Measurements from ENCODE around the gene AP2A1. TPM values are rescaled to one million over a fixed set of nuclear protein-coding genes. Genes with fewer than 3 reads are reported as not detected.
A peak's percentile ranks its signal among the peaks of the same experiment; 100 is the strongest.

Gene AP2A1
- polyA plus RNA-seq, 4 donors = 34.7 to 58.8 (median 53.6) TPM

GRCh38 chr19:49767967-49768581 lies 1.3 kb downstream of the AP2A1 start:
- peak overlapping the region; percentile 78 to 92 (median 79) for H3K4me3 ChIP-seq (ENCODE audit: low read depth in 1 of 3, low read length in 3 of 3)
- 62 to 80% (median 77%) methylated on average over 12 of the region's 12 CpGs for WGBS, 3 donors
- DNase-seq (no peak), FAIRE-seq (no peak)
- peaks cover 0 to 16% (median 0%) of the 10 kb centered on the region in 3 donors for H3K36me3 ChIP-seq (ENCODE audit: control insufficient read depth in 3 of 3, insufficient read depth in 2 of 3, low read depth in 1 of 3, low read length in 3 of 3)
- H3K27me3 ChIP-seq (ENCODE audit: control insufficient read depth in 3 of 3, insufficient read depth in 3 of 3, low read length in 3 of 3) = no peaks in the 10 kb centered on the region
- peak overlapping the region in 1 of 3 donors; percentile 87 for H3K27ac ChIP-seq (ENCODE audit: low read depth in 1 of 3, low read length in 2 of 3)
- H3K9me3 ChIP-seq (ENCODE audit: control insufficient read depth in 2 of 2, insufficient read depth in 1 of 2, low read depth in 1 of 2, low read length in 1 of 2) = no peaks in the 10 kb centered on the region
- H3K4me1 ChIP-seq (ENCODE audit: control insufficient read depth in 3 of 3, insufficient read depth in 2 of 3, low read depth in 1 of 3, low read length in 2 of 3) = peaks cover 2 to 25% (median 5%) of the 10 kb centered on the region in 3 donors

GRCh38 chr19:49770529-49770928 lies 3.7 kb downstream of the AP2A1 start:
- Histone ChIP-seq H3K4me1 (ENCODE audit: control insufficient read depth in 3 of 3, insufficient read depth in 2 of 3, low read depth in 1 of 3, low read length in 2 of 3) (peaks cover 2 to 21% (median 5%) of the 10 kb centered on the region in 3 donors), H3K36me3 (ENCODE audit: control insufficient read depth in 3 of 3, insufficient read depth in 2 of 3, low read depth in 1 of 3, low read length in 3 of 3) (peaks cover 0 to 29% (median 2%) of the 10 kb centered on the region in 3 donors), H3K27ac (ENCODE audit: low read depth in 1 of 3, low read length in 2 of 3) (no peak overlapping the region), H3K4me3 (ENCODE audit: low read depth in 1 of 3, low read length in 3 of 3) (no peak overlapping the region), H3K27me3 (ENCODE audit: control insufficient read depth in 3 of 3, insufficient read depth in 3 of 3, low read length in 3 of 3) (no peaks in the 10 kb centered on the region), H3K9me3 (ENCODE audit: control insufficient read depth in 2 of 2, insufficient read depth in 1 of 2, low read depth in 1 of 2, low read length in 1 of 2) (no peaks in the 10 kb centered on the region)
- WGBS, 3 donors = 89 to 92% (median 92%) methylated on average over 8 of the region's 8 CpGs
- DNase-seq (no peak), FAIRE-seq (no peak)

DNA sequence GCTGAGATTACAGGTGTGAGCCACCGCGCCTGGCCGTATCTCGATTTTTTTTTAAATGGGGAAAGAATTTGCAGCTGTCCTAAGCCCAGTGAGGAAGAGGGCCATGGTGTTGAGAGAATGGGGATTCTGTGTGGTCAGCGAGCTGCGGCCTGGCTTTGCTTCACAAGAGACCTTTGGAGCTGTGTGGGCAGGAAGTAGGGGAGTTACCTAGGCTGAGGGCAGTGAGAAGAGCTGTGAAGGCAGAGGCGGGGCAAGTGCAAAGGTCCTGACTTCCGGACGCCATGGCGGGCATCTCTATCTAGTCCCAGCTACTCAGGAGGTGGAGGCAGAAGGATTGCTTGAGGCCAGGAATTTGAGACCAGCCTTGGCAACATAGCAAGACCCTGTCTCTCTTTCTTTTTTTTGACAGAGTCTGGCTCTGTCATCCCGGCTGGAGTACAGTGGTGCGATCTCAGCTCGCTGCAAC lies 4.9 kb downstream of the AP2A1 start:
- no peak overlapping the region for H3K4me3 ChIP-seq (ENCODE audit: low read depth in 1 of 3, low read length in 3 of 3)
- 63 to 73% (median 71%) methylated on average over 12 to 13 of the region's 13 CpGs for WGBS, 3 donors
- DNase-seq (peak; percentile 64 to 77), FAIRE-seq (no peak)
- peaks cover 0 to 41% (median 2%) of the 10 kb centered on the region in 3 donors for H3K36me3 ChIP-seq (ENCODE audit: control insufficient read depth in 3 of 3, insufficient read depth in 2 of 3, low read depth in 1 of 3, low read length in 3 of 3)
- peaks cover 2 to 16% (median 5%) of the 10 kb centered on the region in 3 donors for H3K4me1 ChIP-seq (ENCODE audit: control insufficient read depth in 3 of 3, insufficient read depth in 2 of 3, low read depth in 1 of 3, low read length in 2 of 3)
- H3K27ac ChIP-seq (ENCODE audit: low read depth in 1 of 3, low read length in 2 of 3) = peak overlapping the region in 2 of 3 donors; percentile 52 to 53
- no peaks in the 10 kb centered on the region for H3K27me3 ChIP-seq (ENCODE audit: control insufficient read depth in 3 of 3, insufficient read depth in 3 of 3, low read length in 3 of 3)
- no peaks in the 10 kb centered on the region for H3K9me3 ChIP-seq (ENCODE audit: control insufficient read depth in 2 of 2, insufficient read depth in 1 of 2, low read depth in 1 of 2, low read length in 1 of 2)

DNA sequence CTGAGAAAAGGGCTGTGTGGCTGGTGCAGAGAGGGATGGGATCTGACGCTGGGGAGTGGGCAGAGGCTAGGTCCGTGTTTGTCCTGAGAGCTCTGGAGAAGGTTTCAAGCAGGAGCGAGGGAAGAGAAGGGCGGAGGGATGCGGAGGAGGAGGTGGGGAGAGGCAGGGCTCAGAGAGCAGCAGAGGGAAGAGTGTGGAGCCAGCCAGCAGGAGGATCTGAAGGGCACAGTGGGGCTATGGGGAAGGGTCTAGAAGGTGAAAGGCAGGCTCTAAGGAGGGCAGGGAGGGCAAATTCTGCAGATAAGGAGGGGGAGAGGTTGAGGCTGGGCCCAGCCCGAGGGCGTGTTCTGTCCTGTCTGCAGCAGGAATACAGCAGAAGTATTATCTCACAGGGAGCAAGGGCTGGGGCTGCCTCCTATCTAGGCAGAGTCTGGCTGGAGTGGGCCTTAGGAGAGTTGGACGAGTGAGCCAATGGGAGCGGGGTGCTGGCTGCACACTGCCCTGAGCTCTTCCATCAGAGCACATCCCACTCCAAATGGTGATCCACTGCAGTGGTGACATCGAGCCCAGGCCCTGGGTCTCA lies 6.1 kb downstream of the AP2A1 start:
- no peaks in the 10 kb centered on the region for H3K27me3 ChIP-seq (ENCODE audit: control insufficient read depth in 3 of 3, insufficient read depth in 3 of 3, low read length in 3 of 3)
- peaks cover 0 to 11% (median 2%) of the 10 kb centered on the region in 3 donors for H3K4me1 ChIP-seq (ENCODE audit: control insufficient read depth in 3 of 3, insufficient read depth in 2 of 3, low read depth in 1 of 3, low read length in 2 of 3)
- H3K27ac ChIP-seq (ENCODE audit: low read depth in 1 of 3, low read length in 2 of 3) = no peak overlapping the region
- WGBS, 3 donors = 80 to 88% (median 81%) methylated on average over 10 of the region's 10 CpGs
- peaks cover 0 to 41% (median 2%) of the 10 kb centered on the region in 3 donors for H3K36me3 ChIP-seq (ENCODE audit: control insufficient read depth in 3 of 3, insufficient read depth in 2 of 3, low read depth in 1 of 3, low read length in 3 of 3)
- DNase-seq = peak in 1 of 2 donors; percentile 18
- FAIRE-seq = no peak
- no peak overlapping the region for H3K4me3 ChIP-seq (ENCODE audit: low read depth in 1 of 3, low read length in 3 of 3)
- H3K9me3 ChIP-seq (ENCODE audit: control insufficient read depth in 2 of 2, insufficient read depth in 1 of 2, low read depth in 1 of 2, low read length in 1 of 2) = no peaks in the 10 kb centered on the region

DNA sequence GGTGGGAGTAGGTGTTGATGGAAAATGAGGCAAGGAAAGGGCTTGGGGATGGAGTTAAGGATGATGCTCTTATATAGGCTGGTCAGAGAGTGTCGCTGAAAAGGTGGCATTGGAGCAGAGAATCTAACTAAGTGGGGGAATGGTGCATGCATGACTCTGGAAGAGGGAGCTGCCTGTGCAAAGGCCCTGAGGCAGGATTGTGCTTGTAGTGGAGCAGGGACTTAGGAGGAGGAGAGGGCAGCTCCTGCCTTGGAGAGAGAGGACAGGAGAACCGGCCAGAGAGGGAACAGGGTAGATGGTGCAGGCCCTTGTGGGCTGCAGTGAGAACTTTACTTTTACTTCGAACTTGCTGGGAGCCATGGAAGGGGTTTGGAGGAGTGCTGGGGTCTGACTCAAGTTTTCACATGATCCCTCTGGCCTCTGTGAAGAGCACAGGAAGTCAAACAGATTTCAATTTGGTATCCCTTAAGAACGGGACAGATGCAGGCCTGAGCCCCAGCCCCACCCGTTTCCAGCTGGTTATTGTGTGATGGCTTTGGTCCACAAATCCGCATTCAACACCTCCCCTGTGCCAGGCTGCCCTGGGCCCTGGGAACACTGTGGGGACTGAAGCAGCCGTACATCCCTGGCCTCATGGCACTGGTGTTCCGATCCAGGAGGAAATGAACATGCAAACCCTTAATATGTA lies 7.0 kb downstream of the AP2A1 start:
- Histone ChIP-seq H3K9me3 (ENCODE audit: control insufficient read depth in 2 of 2, insufficient read depth in 1 of 2, low read depth in 1 of 2, low read length in 1 of 2) (no peaks in the 10 kb centered on the region), H3K36me3 (ENCODE audit: control insufficient read depth in 3 of 3, insufficient read depth in 2 of 3, low read depth in 1 of 3, low read length in 3 of 3) (peaks cover 0 to 46% (median 2%) of the 10 kb centered on the region in 3 donors), H3K4me1 (ENCODE audit: control insufficient read depth in 3 of 3, insufficient read depth in 2 of 3, low read depth in 1 of 3, low read length in 2 of 3) (peaks cover 0 to 8% (median 0%) of the 10 kb centered on the region in 3 donors), H3K27me3 (ENCODE audit: control insufficient read depth in 3 of 3, insufficient read depth in 3 of 3, low read length in 3 of 3) (no peaks in the 10 kb centered on the region), H3K4me3 (ENCODE audit: low read depth in 1 of 3, low read length in 3 of 3) (no peak overlapping the region), H3K27ac (ENCODE audit: low read depth in 1 of 3, low read length in 2 of 3) (no peak overlapping the region)
- 78 to 84% (median 82%) methylated on average over 8 of the region's 8 CpGs for WGBS, 3 donors
- DNase-seq (no peak), FAIRE-seq (no peak)

DNA sequence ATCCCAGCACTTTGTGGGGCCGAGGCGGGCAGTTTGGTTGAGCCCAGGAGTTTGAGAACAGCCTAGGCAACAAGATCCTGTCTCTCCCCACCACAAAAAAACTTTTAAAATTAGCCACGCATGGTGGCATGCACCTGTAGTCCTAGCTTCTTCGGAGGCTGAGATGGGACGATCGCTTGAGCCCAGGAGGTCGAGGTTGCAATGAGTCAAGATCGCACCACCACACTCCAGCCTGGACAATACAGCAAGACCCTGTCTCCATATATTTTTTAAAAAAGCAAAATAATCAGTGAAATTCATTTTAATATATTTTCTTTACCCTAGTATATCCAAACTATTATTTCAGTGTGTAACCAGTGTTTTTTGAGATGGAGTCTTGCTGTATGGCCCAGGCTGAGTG lies 8.2 kb downstream of the AP2A1 start:
- FAIRE-seq (no peak), DNase-seq (no peak)
- Histone ChIP-seq H3K27me3 (ENCODE audit: control insufficient read depth in 3 of 3, insufficient read depth in 3 of 3, low read length in 3 of 3) (no peaks in the 10 kb centered on the region), H3K4me1 (ENCODE audit: control insufficient read depth in 3 of 3, insufficient read depth in 2 of 3, low read depth in 1 of 3, low read length in 2 of 3) (peaks cover 0 to 8% (median 0%) of the 10 kb centered on the region in 3 donors), H3K9me3 (ENCODE audit: control insufficient read depth in 2 of 2, insufficient read depth in 1 of 2, low read depth in 1 of 2, low read length in 1 of 2) (no peaks in the 10 kb centered on the region), H3K27ac (ENCODE audit: low read depth in 1 of 3, low read length in 2 of 3) (no peak overlapping the region), H3K4me3 (ENCODE audit: low read depth in 1 of 3, low read length in 3 of 3) (no peak overlapping the region), H3K36me3 (ENCODE audit: control insufficient read depth in 3 of 3, insufficient read depth in 2 of 3, low read depth in 1 of 3, low read length in 3 of 3) (peaks cover 0 to 45% (median 2%) of the 10 kb centered on the region in 3 donors)
- 94 to 98% (median 95%) methylated on average over 8 of the region's 8 CpGs for WGBS, 3 donors

DNA sequence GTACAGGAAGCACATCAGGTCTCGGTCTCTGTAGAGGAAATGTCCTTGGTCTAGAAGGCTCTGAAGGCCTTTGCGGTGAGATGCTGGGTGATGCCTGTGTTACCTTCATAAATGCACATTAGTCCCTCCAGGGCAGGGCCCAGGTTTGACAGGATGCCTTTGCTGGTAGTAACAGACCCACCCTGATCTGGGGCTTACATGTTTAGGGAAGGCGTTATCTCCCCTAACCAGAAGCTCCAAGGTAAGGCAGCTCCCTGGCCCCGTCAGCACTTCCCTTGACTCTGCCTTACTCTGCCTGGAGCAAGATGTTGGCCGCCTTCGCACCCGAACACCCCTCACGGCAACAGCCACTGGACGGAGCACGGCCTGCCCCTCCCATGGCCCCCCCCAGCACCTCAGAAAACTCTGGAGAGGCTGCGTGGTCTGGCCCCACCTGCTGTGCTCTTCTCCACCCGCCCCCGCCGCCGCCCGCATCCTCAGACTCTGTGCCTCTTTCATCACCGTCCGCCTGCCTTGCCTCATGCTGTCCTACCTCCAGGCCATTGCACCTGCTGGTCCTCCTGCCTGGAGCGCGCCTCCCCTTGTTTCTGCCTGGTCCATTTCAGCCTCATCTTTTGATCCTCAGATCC lies 9.1 kb downstream of the AP2A1 start:
- Histone ChIP-seq H3K27ac (ENCODE audit: low read depth in 1 of 3, low read length in 2 of 3) (no peak overlapping the region), H3K4me3 (ENCODE audit: low read depth in 1 of 3, low read length in 3 of 3) (no peak overlapping the region), H3K27me3 (ENCODE audit: control insufficient read depth in 3 of 3, insufficient read depth in 3 of 3, low read length in 3 of 3) (no peaks in the 10 kb centered on the region), H3K36me3 (ENCODE audit: control insufficient read depth in 3 of 3, insufficient read depth in 2 of 3, low read depth in 1 of 3, low read length in 3 of 3) (peaks cover 0 to 45% (median 2%) of the 10 kb centered on the region in 3 donors), H3K4me1 (ENCODE audit: control insufficient read depth in 3 of 3, insufficient read depth in 2 of 3, low read depth in 1 of 3, low read length in 2 of 3) (peaks cover 0 to 8% (median 0%) of the 10 kb centered on the region in 3 donors), H3K9me3 (ENCODE audit: control insufficient read depth in 2 of 2, insufficient read depth in 1 of 2, low read depth in 1 of 2, low read length in 1 of 2) (no peaks in the 10 kb centered on the region)
- FAIRE-seq (no peak), DNase-seq (no peak)
- WGBS, 3 donors = 92 to 96% (median 94%) methylated on average over 20 of the region's 20 CpGs

GRCh38 chr19:49776371-49776764 lies 9.6 kb downstream of the AP2A1 start:
- H3K4me3 ChIP-seq (ENCODE audit: low read depth in 1 of 3, low read length in 3 of 3) = no peak overlapping the region
- H3K27ac ChIP-seq (ENCODE audit: low read depth in 1 of 3, low read length in 2 of 3) = no peak overlapping the region
- 91 to 99% (median 92%) methylated on average over 6 of the region's 6 CpGs for WGBS, 3 donors
- H3K4me1 ChIP-seq (ENCODE audit: control insufficient read depth in 3 of 3, insufficient read depth in 2 of 3, low read depth in 1 of 3, low read length in 2 of 3) = peaks cover 0 to 10% (median 0%) of the 10 kb centered on the region in 3 donors
- H3K9me3 ChIP-seq (ENCODE audit: control insufficient read depth in 2 of 2, insufficient read depth in 1 of 2, low read depth in 1 of 2, low read length in 1 of 2) = no peaks in the 10 kb centered on the region
- DNase-seq (no peak), FAIRE-seq (no peak)
- no peaks in the 10 kb centered on the region for H3K27me3 ChIP-seq (ENCODE audit: control insufficient read depth in 3 of 3, insufficient read depth in 3 of 3, low read length in 3 of 3)
- H3K36me3 ChIP-seq (ENCODE audit: control insufficient read depth in 3 of 3, insufficient read depth in 2 of 3, low read depth in 1 of 3, low read length in 3 of 3) = peaks cover 0 to 46% (median 2%) of the 10 kb centered on the region in 3 donors

Data from small intestine (tissue), 7 donors.